ENCODE measurements around the gene IL11RA. TPM values are rescaled to one million over a fixed set of nuclear protein-coding genes. Genes with fewer than 3 reads are reported as not detected.
"Not testable (repeated sequence)": the region's sequence is repeated elsewhere in the genome, so short reads cannot be mapped to it uniquely, and the experiment has no call there.

Gene IL11RA
- total and polyA plus RNA-seq, 9 of the 15 experiments (the other 6 are each of a cell fraction or from before 2014, with no cell fraction given), result 0.11 to 5.8 (median 2.8) TPM

DNA sequence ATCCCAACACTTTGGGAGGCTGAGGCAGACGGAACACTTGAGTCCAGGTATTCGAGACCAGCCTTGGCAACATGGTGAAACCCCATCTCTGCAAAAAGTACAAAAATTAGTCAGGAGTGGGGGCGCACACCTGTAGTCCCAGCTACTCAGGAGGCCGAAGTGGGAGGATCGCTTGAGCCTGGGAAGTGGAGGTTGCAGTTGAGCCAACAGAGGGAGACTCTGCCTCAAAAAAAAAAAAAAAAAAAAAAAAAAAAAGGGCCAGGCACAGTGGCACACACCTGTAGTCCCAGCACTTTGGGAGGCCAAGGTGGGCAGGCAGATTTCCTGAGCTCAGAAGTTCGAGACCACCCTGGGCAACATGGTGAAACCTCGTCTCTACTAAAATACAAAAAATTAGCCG is 12.7 kb upstream of the IL11RA start:
- H3K9me1 ChIP-seq (ENCODE audit: control insufficient read depth, insufficient read depth, low read length); in situ Hi-C loops (cut with MboI); CTCF ChIA-PET (ENCODE audit: low intra/inter-chr PET ratio); H3K4me3 ChIP-seq; H3K9ac ChIP-seq (ENCODE audit: insufficient read depth in 1 of 2, low read depth in 2 of 2, low read length in 2 of 2); POLR2A ChIA-PET; H3K9me3 ChIP-seq (replicated peaks; ENCODE audit: control insufficient read depth, insufficient read depth, low read depth, low read length); DNase-seq (ENCODE audit: extremely low read depth in 1 of 4, low spot score in 3 of 4); H2AFZ ChIP-seq (ENCODE audit: low read depth, low read length); H4K20me1 ChIP-seq (replicated peaks; ENCODE audit: control insufficient read depth, insufficient read depth, low read length); intact Hi-C loops (cut with micrococcal nuclease); ATAC-seq; FAIRE-seq; H3K27ac ChIP-seq (ENCODE audit: extremely low read depth, low read depth, low read length); H3K27me3 ChIP-seq (ENCODE audit: control insufficient read depth in 2 of 2, insufficient read depth in 2 of 2, low read length in 2 of 2); BruUV-seq (replicated peaks); H3K4me2 ChIP-seq (ENCODE audit: insufficient read depth, low read length): not testable (repeated sequence)
- peaks cover 5 to 23% of the 10 kb centered on the region in 2 experiments; a peak in 4 of 5 replicates for H3K4me1 ChIP-seq (replicated peaks in 1 of 2; ENCODE audit: control insufficient read depth in 2 of 2, insufficient read depth in 2 of 2, low read length in 2 of 2)
- peak; percentile 37; the same call in 1 of the 2 replicates for TF ChIP-seq ZNF384 (IDR thresholded peaks at IDR 0.05; ENCODE audit: low read depth, low read length)
- H3K36me3 ChIP-seq (ENCODE audit: control insufficient read depth, insufficient read depth, low read length), result peaks cover 14% of the 10 kb centered on the region; the same call in 1 of the 3 replicates
- 87% methylated on average over 8 of the region's 8 CpGs for WGBS (ENCODE audit: insufficient coverage, low coverage, missing lambda C conversion rate)
- H3K79me2 ChIP-seq (ENCODE audit: control insufficient read depth, insufficient read depth, low read length), result peaks cover 18% of the 10 kb centered on the region

DNA sequence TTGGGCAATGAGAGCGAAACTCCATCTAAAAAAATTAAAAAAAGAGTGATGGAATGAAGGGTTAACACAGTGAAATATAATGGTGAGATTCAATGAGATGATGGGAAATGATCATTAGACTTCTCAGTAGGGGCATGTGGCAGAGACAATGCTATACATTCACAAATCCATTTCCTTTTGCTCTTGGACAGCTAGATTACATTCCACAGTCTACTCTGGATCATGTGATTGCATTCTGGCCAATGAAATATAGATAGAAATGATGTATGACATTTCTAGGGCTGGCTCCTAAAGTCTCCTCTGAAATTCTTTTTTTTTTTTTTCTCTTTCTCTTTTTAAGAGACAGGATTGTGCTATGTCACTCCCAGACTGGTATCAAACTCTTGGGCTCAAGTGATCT is 9.3 kb upstream of the IL11RA start:
- TF ChIP-seq NFIC (IDR thresholded peaks at IDR 0.05) (no peak), MTA1 (IDR thresholded peaks at IDR 0.05; ENCODE audit: borderline replicate concordance) (no peak)
- ChIA-PET CTCF (ENCODE audit: low intra/inter-chr PET ratio) (no interaction called here), POLR2A (interaction anchor here (0.6 to 0.8 kb wide), 2 partner anchors 8 to 24 kb away, joined by 3 to 6 read pairs; no protein-coding TSS in a partner anchor)
- Histone ChIP-seq H4K20me1 (replicated peaks; ENCODE audit: control insufficient read depth, insufficient read depth, low read length) (no peaks in the 10 kb centered on the region), H3K9me1 (ENCODE audit: control insufficient read depth, insufficient read depth, low read length) (no peaks in the 10 kb centered on the region), H2AFZ (ENCODE audit: low read depth, low read length) (no peak overlapping the region), H3K4me2 (ENCODE audit: insufficient read depth, low read length) (no peak overlapping the region), H3K36me3 (ENCODE audit: control insufficient read depth, insufficient read depth, low read length) (no peaks in the 10 kb centered on the region), H3K4me1 (replicated peaks in 1 of 2; ENCODE audit: control insufficient read depth in 2 of 2, insufficient read depth in 2 of 2, low read length in 2 of 2) (peaks cover 14 to 18% of the 10 kb centered on the region in 2 experiments; a peak in 4 of 5 replicates), H3K27me3 (ENCODE audit: control insufficient read depth in 2 of 2, insufficient read depth in 2 of 2, low read length in 2 of 2) (no peaks in the 10 kb centered on the region), H3K79me2 (ENCODE audit: control insufficient read depth, insufficient read depth, low read length) (peaks cover 11% of the 10 kb centered on the region), H3K4me3 (no peak overlapping the region), H3K9me3 (replicated peaks; ENCODE audit: control insufficient read depth, insufficient read depth, low read depth, low read length) (no peaks in the 10 kb centered on the region), H3K27ac (ENCODE audit: extremely low read depth, low read depth, low read length) (no peak overlapping the region), H3K9ac (ENCODE audit: insufficient read depth in 1 of 2, low read depth in 2 of 2, low read length in 2 of 2) (no peak overlapping the region)
- in situ Hi-C loops (cut with MboI), result no loop called here
- no TSS peak for BruUV-seq (replicated peaks)
- WGBS (ENCODE audit: insufficient coverage, low coverage, missing lambda C conversion rate), result 60% methylated on average over 1 of the region's 1 CpG
- FAIRE-seq (no peak), ATAC-seq (no peak), DNase-seq (ENCODE audit: extremely low read depth in 1 of 4, low spot score in 3 of 4) (no peak)
- intact Hi-C loops (cut with micrococcal nuclease), result no loop called here
